Measurements from ENCODE around the gene PTPRK. TPM values are rescaled to one million over a fixed set of nuclear protein-coding genes. Genes with fewer than 3 reads are reported as not detected.
"Not testable (repeated sequence)": the region's sequence is repeated elsewhere in the genome, so short reads cannot be mapped to it uniquely, and the experiment has no call there.

The PTPRK gene
- total and polyA plus RNA-seq, 2 donors, result 26.7 to 134 TPM

DNA sequence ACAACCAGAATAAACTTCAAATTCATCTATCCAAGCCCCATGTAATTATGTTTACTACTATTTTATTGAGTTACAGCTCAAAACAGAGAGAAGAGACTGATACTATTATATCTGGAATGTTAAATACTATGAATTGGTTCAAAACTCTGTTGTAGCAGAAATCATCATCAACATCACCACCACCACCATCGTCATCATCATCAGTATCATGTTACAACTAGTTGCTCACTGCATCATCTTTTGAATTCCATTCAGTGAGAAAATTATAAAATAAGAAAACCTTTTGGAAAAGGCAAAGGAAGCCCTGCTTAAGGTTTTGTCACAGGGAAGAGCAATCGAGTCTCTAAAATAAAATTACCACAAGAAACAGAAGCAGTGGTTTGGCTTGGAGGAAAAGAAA is 583.3 kb downstream of the PTPRK start:
- H3K27ac ChIP-seq (ENCODE audit: low read depth), result no peak overlapping the region
- no peaks in the 10 kb centered on the region for H3K36me3 ChIP-seq (ENCODE audit: insufficient read depth)
- H3K4me3 ChIP-seq (ENCODE audit: low read depth, low read length), result no peak overlapping the region
- WGBS, result 78% methylated on average over 2 of the region's 2 CpGs
- DNase-seq (ENCODE audit: extremely low spot score), result no peak
- H3K4me1 ChIP-seq (ENCODE audit: insufficient read depth), result no peaks in the 10 kb centered on the region

DNA sequence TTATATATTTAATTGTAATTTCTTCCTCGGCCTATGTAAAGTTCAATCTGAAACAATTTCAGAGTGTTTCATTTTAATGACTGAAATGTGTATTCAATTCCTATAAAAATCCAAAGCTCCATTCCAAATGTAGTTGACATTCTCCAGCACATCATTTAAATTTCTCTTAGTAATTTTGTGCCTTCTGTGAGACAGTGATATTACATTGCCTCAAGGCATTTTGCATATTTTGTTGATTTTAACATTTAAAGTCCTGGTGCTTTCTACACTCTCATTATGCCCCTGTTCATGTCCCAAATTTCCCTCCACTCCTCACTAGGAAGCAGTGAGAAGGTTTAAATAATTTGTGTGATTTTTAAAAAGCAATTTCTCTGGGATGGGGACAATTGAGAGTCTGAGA is 585.4 kb downstream of the PTPRK start:
- no peaks in the 10 kb centered on the region for H3K36me3 ChIP-seq (ENCODE audit: insufficient read depth)
- H3K4me3 ChIP-seq (ENCODE audit: low read depth, low read length), result no peak overlapping the region
- H3K4me1 ChIP-seq (ENCODE audit: insufficient read depth), result no peaks in the 10 kb centered on the region
- H3K27ac ChIP-seq (ENCODE audit: low read depth), result no peak overlapping the region
- 83% methylated on average over 1 of the region's 1 CpG for WGBS
- no peak for DNase-seq (ENCODE audit: extremely low spot score)

DNA sequence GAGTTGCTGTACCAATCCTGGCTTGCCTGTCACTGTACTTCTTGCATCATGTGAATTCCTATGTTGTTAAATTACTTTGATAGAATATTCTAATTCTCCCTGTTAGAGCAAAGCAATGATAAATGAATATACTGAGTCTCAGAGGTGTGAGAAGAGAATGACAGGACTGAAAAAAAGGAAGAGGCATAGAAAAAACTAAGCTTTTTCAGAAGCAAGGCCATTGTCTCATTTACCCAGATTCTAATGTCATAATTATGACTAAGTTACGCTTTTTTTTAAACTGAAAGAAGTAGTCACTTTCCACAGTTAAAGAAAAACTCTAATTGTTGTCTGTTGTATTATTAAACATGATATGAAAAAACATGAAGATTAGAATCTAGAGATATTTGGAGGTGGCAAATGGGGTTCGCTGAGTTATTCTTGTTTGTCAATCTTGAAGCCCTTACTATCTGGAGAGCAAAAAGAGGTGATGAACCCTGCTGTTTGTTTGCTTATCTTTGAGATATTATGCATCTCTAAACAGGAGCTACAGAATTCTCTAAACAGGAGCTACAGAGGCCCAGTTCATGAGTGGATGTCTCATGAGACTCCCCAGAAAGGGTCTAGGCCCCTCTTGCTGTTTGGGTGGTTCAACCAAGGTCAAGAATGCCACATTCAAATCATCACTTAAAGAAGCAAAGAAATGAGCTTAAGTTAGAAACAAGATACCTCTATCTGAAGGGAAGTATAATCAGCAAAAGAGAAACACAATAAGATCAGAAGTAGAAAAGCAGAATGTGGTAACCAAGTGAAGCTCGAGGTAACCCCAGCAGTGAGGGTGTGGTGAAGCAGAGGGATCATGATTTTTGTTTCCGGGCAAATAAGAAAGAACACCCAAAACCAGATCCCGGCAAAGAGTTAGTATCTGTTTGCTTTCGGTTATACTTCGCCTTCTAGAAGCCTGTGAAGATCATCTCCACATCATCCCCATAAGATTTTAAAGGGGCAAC is 586.3 kb downstream of the PTPRK start:
- H3K4me3 ChIP-seq (ENCODE audit: low read depth, low read length), result no peak overlapping the region
- no peak overlapping the region for H3K27ac ChIP-seq (ENCODE audit: low read depth)
- no peak for DNase-seq (ENCODE audit: extremely low spot score)
- no peaks in the 10 kb centered on the region for H3K4me1 ChIP-seq (ENCODE audit: insufficient read depth)
- H3K36me3 ChIP-seq (ENCODE audit: insufficient read depth), result no peaks in the 10 kb centered on the region
- 91% methylated on average over 7 of the region's 7 CpGs for WGBS

DNA sequence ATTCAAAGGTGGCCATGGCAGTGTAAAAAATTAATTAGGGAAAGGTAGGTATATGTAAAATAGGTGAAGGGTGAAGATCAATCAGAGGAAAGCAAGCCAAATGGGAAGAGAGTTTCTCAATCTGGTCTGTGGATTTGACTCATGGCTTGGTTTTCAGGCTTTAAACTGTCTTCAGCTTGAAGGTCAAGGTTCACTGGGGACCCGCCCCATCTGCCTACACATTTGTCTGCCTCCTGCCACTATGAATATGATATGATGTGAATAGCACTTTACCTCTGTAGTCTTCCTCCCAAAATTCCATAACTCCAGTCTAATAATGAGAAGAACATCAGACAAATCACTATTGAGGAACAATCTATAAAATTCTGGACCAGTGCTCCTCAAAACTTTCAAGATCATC is 587.3 kb downstream of the PTPRK start:
- no peak for DNase-seq (ENCODE audit: extremely low spot score)
- Histone ChIP-seq H3K4me1 (ENCODE audit: insufficient read depth) (no peaks in the 10 kb centered on the region), H3K36me3 (ENCODE audit: insufficient read depth) (no peaks in the 10 kb centered on the region), H3K4me3 (ENCODE audit: low read depth, low read length) (no peak overlapping the region), H3K27ac (ENCODE audit: low read depth) (no peak overlapping the region)
- 96% methylated on average over 1 of the region's 1 CpG for WGBS

DNA sequence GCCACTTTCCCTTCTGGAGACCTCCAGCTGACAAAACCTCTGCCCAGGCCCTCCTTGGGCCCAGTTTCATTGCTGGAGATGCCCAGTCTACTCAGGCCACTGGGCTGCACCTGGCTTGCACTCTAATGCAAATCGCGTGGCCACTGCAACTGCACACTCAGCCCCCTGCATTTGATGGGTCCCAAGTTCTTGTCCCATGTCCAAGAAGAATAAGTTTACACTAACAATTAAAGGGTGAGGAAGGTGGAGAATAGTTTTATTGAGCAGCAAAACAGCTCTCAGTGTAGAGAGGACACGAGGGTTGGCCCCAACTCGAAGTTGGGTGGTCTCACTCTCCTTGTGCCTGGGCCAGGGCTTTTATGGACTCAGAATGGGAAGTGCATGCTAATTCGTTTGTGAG is 587.7 kb downstream of the PTPRK start:
- no peak for DNase-seq (ENCODE audit: extremely low spot score)
- no peaks in the 10 kb centered on the region for H3K4me1 ChIP-seq (ENCODE audit: insufficient read depth)
- no peaks in the 10 kb centered on the region for H3K36me3 ChIP-seq (ENCODE audit: insufficient read depth)
- no peak overlapping the region for H3K27ac ChIP-seq (ENCODE audit: low read depth)
- no peak overlapping the region for H3K4me3 ChIP-seq (ENCODE audit: low read depth, low read length)
- 89% methylated on average over 5 of the region's 5 CpGs for WGBS

DNA sequence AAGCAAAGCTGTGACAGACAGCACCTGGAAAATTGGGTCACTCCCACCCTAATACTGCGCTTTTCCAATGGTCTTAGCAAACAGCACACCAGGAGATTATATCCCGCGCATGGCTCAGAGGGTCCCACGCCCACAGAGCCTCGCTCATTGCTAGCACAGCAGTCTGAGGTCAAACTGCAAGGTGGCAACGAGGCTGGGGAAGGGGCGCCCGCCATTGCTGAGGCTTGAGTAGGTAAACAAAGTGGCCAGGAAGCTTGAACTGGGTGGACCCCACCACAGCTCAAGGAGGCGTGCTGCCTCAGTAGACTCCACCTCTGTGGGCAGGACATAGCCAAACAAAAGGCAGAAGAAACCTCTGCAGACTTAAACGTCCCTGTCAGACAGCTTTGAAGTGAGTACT is 594.0 kb downstream of the PTPRK start:
- not testable (repeated sequence) for DNase-seq (ENCODE audit: extremely low spot score); H3K4me1 ChIP-seq (ENCODE audit: insufficient read depth); H3K36me3 ChIP-seq (ENCODE audit: insufficient read depth); H3K27ac ChIP-seq (ENCODE audit: low read depth); H3K4me3 ChIP-seq (ENCODE audit: low read depth, low read length)
- 90% methylated on average over 10 of the region's 10 CpGs for WGBS

DNA sequence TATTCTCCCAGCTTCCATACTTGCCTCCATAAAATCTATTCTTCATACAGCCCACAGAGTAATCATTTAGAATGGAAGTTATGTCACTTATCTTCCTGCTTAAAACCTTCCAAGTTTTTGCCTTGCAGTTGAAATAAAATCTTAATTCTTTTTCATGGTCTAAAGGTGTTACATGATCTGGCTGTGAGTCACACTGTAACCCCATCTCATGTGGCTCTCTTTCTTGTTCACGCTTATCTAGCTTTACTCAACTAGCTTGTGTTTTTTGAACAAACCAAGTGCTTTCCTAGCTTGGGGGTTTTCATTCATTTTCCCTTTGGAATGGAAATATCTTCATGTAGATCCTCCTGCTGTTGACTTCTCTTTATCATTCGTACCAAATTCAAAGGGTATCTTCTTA is 596.0 kb downstream of the PTPRK start:
- Histone ChIP-seq H3K27ac (ENCODE audit: low read depth) (no peak overlapping the region), H3K36me3 (ENCODE audit: insufficient read depth) (no peaks in the 10 kb centered on the region), H3K4me3 (ENCODE audit: low read depth, low read length) (no peak overlapping the region), H3K4me1 (ENCODE audit: insufficient read depth) (no peaks in the 10 kb centered on the region)
- WGBS, result 81% methylated on average over 2 of the region's 2 CpGs
- no peak for DNase-seq (ENCODE audit: extremely low spot score)

DNA sequence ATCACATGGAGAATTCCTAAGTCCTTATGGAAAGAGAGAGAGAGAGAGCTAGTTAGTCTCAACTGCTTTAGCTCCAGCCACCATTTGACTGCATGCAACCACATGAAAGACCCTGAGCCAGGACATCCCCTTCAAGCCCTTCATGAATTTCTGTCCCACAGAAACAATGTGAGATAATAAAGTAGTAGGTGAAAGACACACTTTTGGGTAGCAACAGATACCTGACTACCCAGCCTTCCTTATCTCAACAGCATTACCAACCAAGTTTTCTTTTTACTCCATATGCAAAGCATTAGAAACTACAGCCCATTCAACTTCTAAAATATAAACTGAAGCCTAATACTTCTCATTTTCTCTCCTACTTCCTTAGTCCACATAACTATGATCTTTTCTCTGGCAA is 596.4 kb downstream of the PTPRK start:
- no peak overlapping the region for H3K4me3 ChIP-seq (ENCODE audit: low read depth, low read length)
- H3K36me3 ChIP-seq (ENCODE audit: insufficient read depth), result no peaks in the 10 kb centered on the region
- no peaks in the 10 kb centered on the region for H3K4me1 ChIP-seq (ENCODE audit: insufficient read depth)
- no peak overlapping the region for H3K27ac ChIP-seq (ENCODE audit: low read depth)
- DNase-seq (ENCODE audit: extremely low spot score), result no peak

DNA sequence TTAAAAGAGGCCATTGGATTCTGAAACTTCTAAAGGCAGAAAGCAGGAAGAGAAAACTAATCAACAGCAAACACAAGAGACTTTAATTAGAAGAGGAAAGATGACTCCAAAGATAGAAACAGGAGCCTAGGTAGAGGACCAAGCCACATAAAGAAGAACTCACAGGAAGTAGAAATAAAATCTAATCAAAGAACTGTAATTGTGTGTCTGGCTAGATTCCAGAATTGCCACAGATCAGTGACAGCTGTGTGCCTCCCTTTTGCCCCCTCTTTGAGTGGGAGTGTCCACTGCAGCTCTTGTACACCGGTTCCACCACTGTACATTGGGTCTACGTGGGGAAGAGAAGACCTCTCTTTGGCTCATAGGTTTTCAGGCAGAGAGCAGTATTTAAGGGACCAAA is 597.3 kb downstream of the PTPRK start:
- WGBS, result 90% methylated on average over 2 of the region's 2 CpGs
- no peak overlapping the region for H3K27ac ChIP-seq (ENCODE audit: low read depth)
- H3K4me3 ChIP-seq (ENCODE audit: low read depth, low read length), result no peak overlapping the region
- H3K4me1 ChIP-seq (ENCODE audit: insufficient read depth), result no peaks in the 10 kb centered on the region
- DNase-seq (ENCODE audit: extremely low spot score), result no peak
- no peaks in the 10 kb centered on the region for H3K36me3 ChIP-seq (ENCODE audit: insufficient read depth)

DNA sequence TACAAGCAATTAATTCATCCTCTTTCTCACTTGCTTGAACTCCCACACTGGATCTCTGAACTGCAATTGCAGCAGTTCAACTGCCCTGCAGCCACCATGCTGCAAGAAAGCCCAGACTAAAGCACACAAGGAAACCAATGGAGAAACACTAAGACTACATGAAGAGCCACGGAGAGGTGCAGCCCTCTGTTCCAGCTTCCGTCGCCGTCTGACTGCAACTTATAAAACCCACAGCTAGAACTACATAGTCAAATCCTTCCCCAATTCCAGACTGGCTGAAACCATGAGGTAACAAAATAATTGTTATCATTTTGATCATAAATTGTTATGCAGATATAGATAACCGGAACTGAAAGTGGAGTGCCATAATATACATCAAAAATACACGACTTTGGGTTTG is 598.4 kb downstream of the PTPRK start:
- Histone ChIP-seq H3K27ac (ENCODE audit: low read depth) (no peak overlapping the region), H3K4me1 (ENCODE audit: insufficient read depth) (no peaks in the 10 kb centered on the region), H3K36me3 (ENCODE audit: insufficient read depth) (no peaks in the 10 kb centered on the region), H3K4me3 (ENCODE audit: low read depth, low read length) (no peak overlapping the region)
- no peak for DNase-seq (ENCODE audit: extremely low spot score)
- 92% methylated on average over 6 of the region's 6 CpGs for WGBS

DNA sequence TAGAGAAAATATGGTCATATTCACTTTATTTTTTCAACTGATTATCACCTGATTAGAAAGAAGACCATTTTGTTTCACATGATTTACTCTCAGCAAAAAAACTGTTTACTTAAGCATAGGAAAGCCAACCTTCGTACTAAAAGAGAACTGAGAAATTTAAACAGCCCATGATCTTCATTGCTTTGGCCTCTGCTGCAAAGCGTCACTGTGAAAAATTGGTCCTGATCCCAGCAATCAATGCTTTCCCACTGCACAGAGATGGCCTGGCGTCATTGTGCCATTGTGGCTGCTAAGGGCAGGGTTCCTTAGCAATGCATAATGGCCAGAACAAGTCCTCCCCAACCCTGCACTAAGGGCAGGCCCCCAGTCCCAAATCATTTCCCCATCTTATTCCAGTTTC is 599.6 kb downstream of the PTPRK start:
- Histone ChIP-seq H3K4me1 (ENCODE audit: insufficient read depth) (no peaks in the 10 kb centered on the region), H3K27ac (ENCODE audit: low read depth) (no peak overlapping the region), H3K4me3 (ENCODE audit: low read depth, low read length) (no peak overlapping the region), H3K36me3 (ENCODE audit: insufficient read depth) (no peaks in the 10 kb centered on the region)
- no peak for DNase-seq (ENCODE audit: extremely low spot score)
- WGBS, result 65% methylated on average over 3 of the region's 3 CpGs

All from urinary bladder (tissue), 4 donors.